ENCODE data around the gene CASK. TPM values are rescaled to one million over a fixed set of nuclear protein-coding genes. Genes with fewer than 3 reads are reported as not detected.

The CASK gene
- polyA plus RNA-seq, 1 donor from 2014 or later, result 58.3 TPM

DNA sequence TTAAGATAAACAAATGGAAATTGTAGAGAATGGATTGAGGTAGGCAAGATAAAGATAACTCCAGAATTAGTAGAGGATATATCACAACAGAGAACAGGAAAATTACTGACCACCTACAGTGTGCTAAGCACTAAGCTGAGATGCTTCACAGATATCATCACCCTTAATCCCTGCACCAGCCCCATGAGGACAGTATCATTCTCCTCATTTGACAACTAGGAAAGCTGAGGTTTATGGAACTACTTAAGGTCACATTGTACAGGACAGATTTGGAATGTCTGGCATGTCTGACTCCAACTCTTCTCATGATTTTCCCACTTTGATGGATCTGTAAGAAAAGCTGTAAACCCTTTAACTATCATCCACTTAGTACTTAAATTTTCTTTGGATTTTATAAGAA, 95.5 kb downstream of the CASK start (continued):
- TF ChIP-seq, protein P1, sequence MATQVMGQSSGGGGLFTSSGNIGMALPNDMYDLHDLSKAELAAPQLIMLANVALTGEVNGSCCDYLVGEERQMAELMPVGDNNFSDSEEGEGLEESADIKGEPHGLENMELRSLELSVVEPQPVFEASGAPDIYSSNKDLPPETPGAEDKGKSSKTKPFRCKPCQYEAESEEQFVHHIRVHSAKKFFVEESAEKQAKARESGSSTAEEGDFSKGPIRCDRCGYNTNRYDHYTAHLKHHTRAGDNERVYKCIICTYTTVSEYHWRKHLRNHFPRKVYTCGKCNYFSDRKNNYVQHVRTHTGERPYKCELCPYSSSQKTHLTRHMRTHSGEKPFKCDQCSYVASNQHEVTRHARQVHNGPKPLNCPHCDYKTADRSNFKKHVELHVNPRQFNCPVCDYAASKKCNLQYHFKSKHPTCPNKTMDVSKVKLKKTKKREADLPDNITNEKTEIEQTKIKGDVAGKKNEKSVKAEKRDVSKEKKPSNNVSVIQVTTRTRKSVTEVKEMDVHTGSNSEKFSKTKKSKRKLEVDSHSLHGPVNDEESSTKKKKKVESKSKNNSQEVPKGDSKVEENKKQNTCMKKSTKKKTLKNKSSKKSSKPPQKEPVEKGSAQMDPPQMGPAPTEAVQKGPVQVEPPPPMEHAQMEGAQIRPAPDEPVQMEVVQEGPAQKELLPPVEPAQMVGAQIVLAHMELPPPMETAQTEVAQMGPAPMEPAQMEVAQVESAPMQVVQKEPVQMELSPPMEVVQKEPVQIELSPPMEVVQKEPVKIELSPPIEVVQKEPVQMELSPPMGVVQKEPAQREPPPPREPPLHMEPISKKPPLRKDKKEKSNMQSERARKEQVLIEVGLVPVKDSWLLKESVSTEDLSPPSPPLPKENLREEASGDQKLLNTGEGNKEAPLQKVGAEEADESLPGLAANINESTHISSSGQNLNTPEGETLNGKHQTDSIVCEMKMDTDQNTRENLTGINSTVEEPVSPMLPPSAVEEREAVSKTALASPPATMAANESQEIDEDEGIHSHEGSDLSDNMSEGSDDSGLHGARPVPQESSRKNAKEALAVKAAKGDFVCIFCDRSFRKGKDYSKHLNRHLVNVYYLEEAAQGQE (IDR thresholded peaks at IDR 0.05; ENCODE audit: borderline replicate concordance), result no peak
- no peak for TF ChIP-seq TAF1 (IDR thresholded peaks at IDR 0.05; ENCODE audit: low read depth)

DNA sequence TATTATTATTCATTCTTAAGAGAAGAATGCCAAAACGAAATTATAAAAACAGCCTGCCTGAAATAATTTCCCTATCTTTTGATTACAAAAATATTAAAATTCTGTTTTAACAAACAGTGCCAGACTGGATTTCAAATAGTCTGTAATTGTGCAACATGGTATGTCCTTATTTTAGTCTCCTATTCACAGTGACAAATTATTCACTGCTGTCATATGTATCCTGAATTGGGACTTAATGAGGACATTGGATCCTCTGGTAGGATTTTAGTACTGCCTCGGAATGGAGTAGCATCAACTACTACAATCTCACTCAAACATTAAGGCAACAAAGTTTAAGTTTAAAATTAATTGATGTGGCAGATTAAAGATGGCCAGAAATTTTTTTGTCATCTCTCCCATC, 97.6 kb downstream of the CASK start:
- Histone ChIP-seq H4K20me1 (ENCODE audit: insufficient read depth) (no peaks in the 10 kb centered on the region), H3K27me3 (ENCODE audit: insufficient read depth, low read depth, low read length) (no peaks in the 10 kb centered on the region), H3K27ac (ENCODE audit: low read length) (no peak overlapping the region), H3K79me2 (replicated peaks; ENCODE audit: insufficient read depth, low read length) (peaks cover 3% of the 10 kb centered on the region), H3F3A (ENCODE audit: insufficient read depth, low read length, poor library complexity, severe bottlenecking) (no peaks in the 10 kb centered on the region), H3K9ac (ENCODE audit: low read length) (no peak overlapping the region), H2AFZ (ENCODE audit: low read depth, low read length) (no peak overlapping the region), H3K4me2 (ENCODE audit: low read length) (no peak overlapping the region), H3K4me3 (ENCODE audit: low read length) (no peak overlapping the region), H3K36me3 (ENCODE audit: insufficient read depth, low read length) (no peaks in the 10 kb centered on the region), H3K9me3 (ENCODE audit: low read length) (no peaks in the 10 kb centered on the region), H3K9me2 (ENCODE audit: insufficient read depth, low read length) (no peaks in the 10 kb centered on the region)
- TF ChIP-seq TAF1 (IDR thresholded peaks at IDR 0.05; ENCODE audit: low read depth) (no peak), RAD21 (conservative IDR thresholded peaks at IDR 0.05) (no peak), SMC3 (conservative IDR thresholded peaks at IDR 0.05; ENCODE audit: poor library complexity) (no peak), POLR2AphosphoS5 (IDR thresholded peaks at IDR 0.05) (no peak), EZH2 (IDR thresholded peaks at IDR 0.05; ENCODE audit: borderline replicate concordance, insufficient read depth, low read length, poor library complexity, severe bottlenecking) (no peak), MXI1 (conservative IDR thresholded peaks at IDR 0.05; ENCODE audit: poor library complexity, severe bottlenecking) (no peak), EP300 (conservative IDR thresholded peaks at IDR 0.05; ENCODE audit: poor library complexity, severe bottlenecking) (no peak)
- TF ChIP-seq, protein P2, sequence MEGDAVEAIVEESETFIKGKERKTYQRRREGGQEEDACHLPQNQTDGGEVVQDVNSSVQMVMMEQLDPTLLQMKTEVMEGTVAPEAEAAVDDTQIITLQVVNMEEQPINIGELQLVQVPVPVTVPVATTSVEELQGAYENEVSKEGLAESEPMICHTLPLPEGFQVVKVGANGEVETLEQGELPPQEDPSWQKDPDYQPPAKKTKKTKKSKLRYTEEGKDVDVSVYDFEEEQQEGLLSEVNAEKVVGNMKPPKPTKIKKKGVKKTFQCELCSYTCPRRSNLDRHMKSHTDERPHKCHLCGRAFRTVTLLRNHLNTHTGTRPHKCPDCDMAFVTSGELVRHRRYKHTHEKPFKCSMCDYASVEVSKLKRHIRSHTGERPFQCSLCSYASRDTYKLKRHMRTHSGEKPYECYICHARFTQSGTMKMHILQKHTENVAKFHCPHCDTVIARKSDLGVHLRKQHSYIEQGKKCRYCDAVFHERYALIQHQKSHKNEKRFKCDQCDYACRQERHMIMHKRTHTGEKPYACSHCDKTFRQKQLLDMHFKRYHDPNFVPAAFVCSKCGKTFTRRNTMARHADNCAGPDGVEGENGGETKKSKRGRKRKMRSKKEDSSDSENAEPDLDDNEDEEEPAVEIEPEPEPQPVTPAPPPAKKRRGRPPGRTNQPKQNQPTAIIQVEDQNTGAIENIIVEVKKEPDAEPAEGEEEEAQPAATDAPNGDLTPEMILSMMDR (IDR thresholded peaks at IDR 0.05; ENCODE audit: poor library complexity, severe bottlenecking), result no peak
- TF ChIP-seq, protein P1 (IDR thresholded peaks at IDR 0.05; ENCODE audit: borderline replicate concordance), result no peak
